Tibial artery (tissue), 4 donors: ENCODE measurements around the gene DYRK3.
"Not testable (repeated sequence)": the region's sequence is repeated elsewhere in the genome, so short reads cannot be mapped to it uniquely, and the experiment has no call there.

Source experiments
- DNase-seq, 2 donors: peaks; one replicate each; pipeline ENCODE4 v3.0.0-alpha.2; 2019
- H3K27ac ChIP-seq, 2 donors: fragments of 200-600 bp; sonication (generic) in 1 of 2; 1 replicate in 1 of 2; 2 replicates in 1 of 2; pipeline ENCODE4 v1.5.1; 2018 to 2019; ENCODE audit warnings: mild to moderate bottlenecking in 1 of 2
- H3K27me3 ChIP-seq, 2 donors: fragments of 200-600 bp; sonication (generic) in 1 of 2; one replicate each; pipeline versions ENCODE4 v1.5.1 to v1.6.0; 2016 to 2019
- H3K36me3 ChIP-seq, 3 donors: fragments of 200-600 bp; sonication (generic) in 2 of 3; one replicate each; pipeline ENCODE4 v1.5.1; 2016 to 2019; ENCODE audit warnings: mild to moderate bottlenecking in 2 of 3
- H3K4me1 ChIP-seq, 4 donors: fragments of 200-600 bp; sonication (generic) in 2 of 4; 1 replicate in 3 of 4; 2 replicates in 1 of 4; pipeline ENCODE4 v1.5.1; 2016 to 2019
- H3K4me3 ChIP-seq, 2 donors: fragments of 200-600 bp; sonication (generic) in 1 of 2; 1 replicate in 1 of 2; 2 replicates in 1 of 2; pipeline ENCODE4 v1.5.1; 2018 to 2019; ENCODE audit warnings: mild to moderate bottlenecking in 2 of 2
- H3K9me3 ChIP-seq, 3 donors: fragments of 200-600 bp; sonication (generic) in 1 of 3; one replicate each; pipeline ENCODE4 v1.5.1; 2016 to 2019
- intact Hi-C: fragments of 100-400 bp; cut with DNase I; formaldehyde crosslinking; loops from one replicate; pipeline ENCODE4 v1.15.0; 2023; ENCODE audit warnings: low total_unique reads
- TF ChIP-seq, protein P1 (sequence below), 2 experiments: fragments of 200-600 bp in 1 of 2; fragments of 450-650 bp in 1 of 2; IDR thresholded peaks; one replicate each; pipeline ENCODE4 v1.5.1; 2017 to 2019; ENCODE audit warnings: antibody characterized with exemption in 2 of 2, mild to moderate bottlenecking in 1 of 2, moderate library complexity in 1 of 2

The DYRK3 gene

GRCh38 chr1:206609229-206609991, 25.9 kb upstream of the DYRK3 start:
- DNase-seq: no peak
- no peaks in the 10 kb centered on the region for H3K9me3 ChIP-seq
- H3K36me3 ChIP-seq: peaks cover 20 to 63% (median 61%) of the 10 kb centered on the region in 3 donors
- H3K4me3 ChIP-seq: no peak overlapping the region
- no peaks in the 10 kb centered on the region for H3K27me3 ChIP-seq
- TF ChIP-seq, protein P1, sequence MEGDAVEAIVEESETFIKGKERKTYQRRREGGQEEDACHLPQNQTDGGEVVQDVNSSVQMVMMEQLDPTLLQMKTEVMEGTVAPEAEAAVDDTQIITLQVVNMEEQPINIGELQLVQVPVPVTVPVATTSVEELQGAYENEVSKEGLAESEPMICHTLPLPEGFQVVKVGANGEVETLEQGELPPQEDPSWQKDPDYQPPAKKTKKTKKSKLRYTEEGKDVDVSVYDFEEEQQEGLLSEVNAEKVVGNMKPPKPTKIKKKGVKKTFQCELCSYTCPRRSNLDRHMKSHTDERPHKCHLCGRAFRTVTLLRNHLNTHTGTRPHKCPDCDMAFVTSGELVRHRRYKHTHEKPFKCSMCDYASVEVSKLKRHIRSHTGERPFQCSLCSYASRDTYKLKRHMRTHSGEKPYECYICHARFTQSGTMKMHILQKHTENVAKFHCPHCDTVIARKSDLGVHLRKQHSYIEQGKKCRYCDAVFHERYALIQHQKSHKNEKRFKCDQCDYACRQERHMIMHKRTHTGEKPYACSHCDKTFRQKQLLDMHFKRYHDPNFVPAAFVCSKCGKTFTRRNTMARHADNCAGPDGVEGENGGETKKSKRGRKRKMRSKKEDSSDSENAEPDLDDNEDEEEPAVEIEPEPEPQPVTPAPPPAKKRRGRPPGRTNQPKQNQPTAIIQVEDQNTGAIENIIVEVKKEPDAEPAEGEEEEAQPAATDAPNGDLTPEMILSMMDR (IDR thresholded peaks at IDR 0.05): no peak
- intact Hi-C loops: no loop called here
- peaks cover 0 to 14% (median 9%) of the 10 kb centered on the region in 4 donors for H3K4me1 ChIP-seq
- no peak overlapping the region for H3K27ac ChIP-seq

DNA sequence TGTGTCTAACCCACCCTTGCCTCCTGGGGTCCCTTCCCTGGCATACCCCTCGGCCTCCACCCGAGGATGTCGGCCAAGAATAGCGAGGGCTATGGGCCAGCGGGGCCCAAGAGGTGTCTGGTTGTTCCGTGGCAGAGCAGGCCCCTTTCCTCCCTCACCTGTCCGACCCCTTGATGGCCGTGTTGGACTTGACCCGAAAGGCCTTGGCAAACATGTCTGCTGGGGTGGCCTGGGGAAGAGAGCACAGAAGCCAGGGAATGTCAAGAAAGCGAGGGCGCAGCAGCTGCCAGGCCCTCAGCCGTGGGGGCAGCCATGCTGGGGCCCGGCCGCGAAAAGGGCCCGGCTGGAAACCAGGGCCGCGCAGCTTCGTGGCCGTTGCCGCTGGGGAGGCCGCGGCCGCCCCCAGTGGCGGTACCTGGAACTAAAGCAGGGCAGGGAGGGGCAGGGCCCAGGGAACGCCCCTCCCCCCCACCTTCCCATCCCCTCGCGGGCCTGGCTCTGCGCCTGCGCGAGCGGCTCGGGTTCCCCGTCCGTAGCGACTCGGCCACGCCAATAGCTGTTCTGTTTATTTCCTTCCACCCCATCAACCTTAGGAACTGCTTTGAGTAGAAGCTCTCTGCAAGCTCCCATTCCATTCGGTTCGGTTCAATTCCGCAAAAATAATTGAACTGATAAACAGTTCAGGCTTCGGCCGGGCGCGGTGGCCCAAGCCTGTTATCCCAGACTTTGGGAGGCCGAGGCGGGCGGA, 23.0 kb upstream of the DYRK3 start, which contains the start of gene EIF2D:
EIF2D (minus strand) TSS at position 337 of the 748 bp plus-strand sequence; CDS start at position 214, 123 bp downstream.
- TF ChIP-seq, protein P1 (IDR thresholded peaks at IDR 0.05): peak; percentile 98 to 100
- H3K27ac ChIP-seq: peak within 1 kb of the TSS; percentile 85 to 92
- H3K9me3 ChIP-seq: no peaks in the 10 kb centered on the region
- peaks cover 0 to 14% (median 9%) of the 10 kb centered on the region in 4 donors for H3K4me1 ChIP-seq
- intact Hi-C loops: no loop called here
- DNase-seq: peak; percentile 90 to 96
- H3K36me3 ChIP-seq: peaks cover 6 to 35% (median 34%) of the 10 kb centered on the region in 3 donors
- peak within 1 kb of the TSS; percentile 75 to 82 for H3K4me3 ChIP-seq
- H3K27me3 ChIP-seq: no peaks in the 10 kb centered on the region

DNA sequence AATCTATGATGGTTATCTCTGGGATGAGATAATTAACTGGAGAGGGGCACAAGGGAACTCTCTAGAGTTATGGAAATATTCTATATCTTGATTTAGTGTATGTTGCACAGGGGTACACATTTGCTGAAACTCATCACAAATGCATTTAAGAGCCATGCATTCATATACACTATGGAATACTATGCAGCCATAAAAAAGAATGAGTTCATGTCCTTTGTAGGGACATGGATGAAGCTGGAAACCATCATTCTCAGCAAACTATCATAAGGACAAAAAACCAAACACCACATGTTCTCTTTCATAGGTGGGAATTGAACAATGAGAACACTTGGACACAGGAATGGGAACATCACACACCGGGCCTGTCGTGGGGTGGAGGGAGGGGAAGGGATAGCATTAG, 8.9 kb upstream of the DYRK3 start:
- H3K36me3 ChIP-seq, DNase-seq, H3K4me3 ChIP-seq, H3K27ac ChIP-seq, H3K9me3 ChIP-seq, H3K27me3 ChIP-seq, intact Hi-C loops, H3K4me1 ChIP-seq: not testable (repeated sequence)

DNA sequence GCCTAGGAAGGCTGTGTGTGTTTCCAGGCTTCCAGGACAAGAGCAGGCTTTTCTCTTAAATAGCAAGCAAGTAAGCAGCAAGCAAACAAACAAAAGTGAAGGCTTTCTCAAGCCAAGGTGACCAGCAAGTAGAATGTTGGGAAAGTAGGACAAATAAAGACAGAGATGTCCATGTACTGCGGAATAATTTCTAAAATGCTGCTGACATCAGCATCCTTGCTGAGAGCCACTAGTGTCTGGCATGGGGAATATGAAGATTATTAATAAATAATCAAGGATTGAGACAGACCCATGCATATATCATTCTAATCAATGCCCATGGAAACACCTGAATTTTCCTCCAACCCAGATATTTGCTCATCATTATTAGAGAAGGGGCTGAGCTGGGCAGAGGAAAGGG, 6.4 kb upstream of the DYRK3 start:
- TF ChIP-seq, protein P1 (IDR thresholded peaks at IDR 0.05): no peak
- intact Hi-C loops: no loop called here
- H3K27me3 ChIP-seq: no peaks in the 10 kb centered on the region

GRCh38 chr1:206631085-206631509, 4.2 kb upstream of the DYRK3 start:
- peaks cover 0 to 18% (median 9%) of the 10 kb centered on the region in 4 donors for H3K4me1 ChIP-seq
- H3K4me3 ChIP-seq: no peak overlapping the region
- no peaks in the 10 kb centered on the region for H3K36me3 ChIP-seq
- intact Hi-C loops: loop anchor here (5.0 to 10.0 kb wide), 2 partner anchors 174 to 281 kb away; no protein-coding TSS in a partner anchor
- no peaks in the 10 kb centered on the region for H3K27me3 ChIP-seq
- TF ChIP-seq, protein P1 (IDR thresholded peaks at IDR 0.05): peak; percentile 16 to 26
- DNase-seq: peak in 1 of 2 donors; percentile 46
- H3K9me3 ChIP-seq: no peaks in the 10 kb centered on the region
- no peak overlapping the region for H3K27ac ChIP-seq

More for the DNA sequence above, 6.4 kb upstream of the DYRK3 start:
- H3K36me3 ChIP-seq: no peaks in the 10 kb centered on the region
- H3K27ac ChIP-seq: no peak overlapping the region
- H3K4me3 ChIP-seq: no peak overlapping the region
- H3K4me1 ChIP-seq: peaks cover 0 to 5% (median 0%) of the 10 kb centered on the region in 4 donors
- no peak for DNase-seq
- H3K9me3 ChIP-seq: no peaks in the 10 kb centered on the region
